ENCODE results near the gene GTPBP4. TPM values are rescaled to one million over a fixed set of nuclear protein-coding genes. Genes with fewer than 3 reads are reported as not detected.

The GTPBP4 gene
- total RNA-seq, 1 experiment from 2014 or later = 142 TPM

- TF ChIP-seq CTCF (IDR thresholded peaks at IDR 0.05; ENCODE audit: unreplicated experiment) = no peak
- no peak overlapping the region for H3K4me3 Mint-ChIP-seq (ENCODE audit: unreplicated experiment)
- CTCF ChIA-PET = interaction anchor here (0.6 kb wide), 1 partner anchor 675 kb away, joined by 5 read pairs; no protein-coding TSS in a partner anchor
- POLR2A ChIA-PET = interaction anchor here (0.5 to 2.0 kb wide), 4 partner anchors 16 to 78 kb away, joined by 3 to 8 read pairs (median 4); partner anchors contain the start of genes GTPBP4 and IDI1
- H3K36me3 Mint-ChIP-seq (ENCODE audit: insufficient read depth, unreplicated experiment) = no peaks in the 10 kb centered on the region
- H3K9me3 Mint-ChIP-seq (ENCODE audit: unreplicated experiment) = no peaks in the 10 kb centered on the region
- peaks cover 31% of the 10 kb centered on the region for H3K27me3 Mint-ChIP-seq (ENCODE audit: insufficient read depth, unreplicated experiment)
- intact Hi-C loops (cut with micrococcal nuclease) = no loop called here
- no peak for DNase-seq (ENCODE audit: unreplicated experiment)
- no peaks in the 10 kb centered on the region for H3K4me1 Mint-ChIP-seq (ENCODE audit: insufficient read depth, unreplicated experiment)
- no peak overlapping the region for H3K27ac Mint-ChIP-seq (ENCODE audit: low read depth, unreplicated experiment)
- BruUV-seq (replicated peaks) = no TSS peak
Measured at GRCh38 chr10:970311-971149, 17.7 kb upstream of the GTPBP4 start.

- H3K4me1 Mint-ChIP-seq (ENCODE audit: insufficient read depth, unreplicated experiment) = no peaks in the 10 kb centered on the region
- no peak for DNase-seq (ENCODE audit: unreplicated experiment)
- ChIA-PET POLR2A (interaction anchor here (1.4 to 2.0 kb wide), 2 partner anchors 15 to 17 kb away, joined by 4 to 8 read pairs; partner anchors contain the start of gene GTPBP4), CTCF (no interaction called here)
- BruUV-seq (replicated peaks) = no TSS peak
- no peak overlapping the region for H3K4me3 Mint-ChIP-seq (ENCODE audit: unreplicated experiment)
- intact Hi-C loops (cut with micrococcal nuclease) = no loop called here
- TF ChIP-seq CTCF (IDR thresholded peaks at IDR 0.05; ENCODE audit: unreplicated experiment) = no peak
- no peaks in the 10 kb centered on the region for H3K9me3 Mint-ChIP-seq (ENCODE audit: unreplicated experiment)
- H3K36me3 Mint-ChIP-seq (ENCODE audit: insufficient read depth, unreplicated experiment) = no peaks in the 10 kb centered on the region
- peaks cover 25% of the 10 kb centered on the region for H3K27me3 Mint-ChIP-seq (ENCODE audit: insufficient read depth, unreplicated experiment)
- H3K27ac Mint-ChIP-seq (ENCODE audit: low read depth, unreplicated experiment) = no peak overlapping the region
Measured at GRCh38 chr10:971150-971542, 17.1 kb upstream of the GTPBP4 start.

GRCh38 chr10:971613-972012, 16.6 kb upstream of the GTPBP4 start:
- POLR2A ChIA-PET = interaction anchor here (1.4 to 2.0 kb wide), 2 partner anchors 15 to 17 kb away, joined by 4 to 8 read pairs; partner anchors contain the start of gene GTPBP4
- Mint-ChIP-seq H3K4me1 (ENCODE audit: insufficient read depth, unreplicated experiment) (no peaks in the 10 kb centered on the region), H3K27me3 (ENCODE audit: insufficient read depth, unreplicated experiment) (peaks cover 23% of the 10 kb centered on the region), H3K27ac (ENCODE audit: low read depth, unreplicated experiment) (no peak overlapping the region), H3K9me3 (ENCODE audit: unreplicated experiment) (no peaks in the 10 kb centered on the region), H3K36me3 (ENCODE audit: insufficient read depth, unreplicated experiment) (no peaks in the 10 kb centered on the region), H3K4me3 (ENCODE audit: unreplicated experiment) (no peak overlapping the region)
- no peak for TF ChIP-seq CTCF (IDR thresholded peaks at IDR 0.05; ENCODE audit: unreplicated experiment)
- no peak for DNase-seq (ENCODE audit: unreplicated experiment)
- CTCF ChIA-PET = no interaction called here
- BruUV-seq (replicated peaks) = no TSS peak
- intact Hi-C loops (cut with micrococcal nuclease) = no loop called here

GRCh38 chr10:972763-973162, 15.5 kb upstream of the GTPBP4 start:
- BruUV-seq (replicated peaks) = no TSS peak
- H3K4me3 Mint-ChIP-seq (ENCODE audit: unreplicated experiment) = no peak overlapping the region
- peaks cover 23% of the 10 kb centered on the region for H3K27me3 Mint-ChIP-seq (ENCODE audit: insufficient read depth, unreplicated experiment)
- H3K27ac Mint-ChIP-seq (ENCODE audit: low read depth, unreplicated experiment) = no peak overlapping the region
- POLR2A ChIA-PET = no interaction called here
- intact Hi-C loops (cut with micrococcal nuclease) = no loop called here
- H3K9me3 Mint-ChIP-seq (ENCODE audit: unreplicated experiment) = no peaks in the 10 kb centered on the region
- no peaks in the 10 kb centered on the region for H3K4me1 Mint-ChIP-seq (ENCODE audit: insufficient read depth, unreplicated experiment)
- CTCF ChIA-PET = interaction anchor here (0.5 kb wide), 1 partner anchor 48 kb away, joined by 4 read pairs; no protein-coding TSS in a partner anchor
- TF ChIP-seq CTCF (IDR thresholded peaks at IDR 0.05; ENCODE audit: unreplicated experiment) = no peak
- DNase-seq (ENCODE audit: unreplicated experiment) = no peak
- no peaks in the 10 kb centered on the region for H3K36me3 Mint-ChIP-seq (ENCODE audit: insufficient read depth, unreplicated experiment)
